SJCRH30 (cell line): Measurements from ENCODE around the gene MIPEP. TPM values are rescaled to one million over a fixed set of nuclear protein-coding genes. Genes with fewer than 3 reads are reported as not detected.
A peak's percentile ranks its signal among the peaks of the same experiment; 100 is the strongest.

Source experiments
- DNase-seq, 2 experiments: peaks; one replicate each; pipeline ENCODE4 v3.0.0-alpha.2; 2015 to 2020
- H3K27ac ChIP-seq: fragments of 250-450 bp; sonication (Bioruptor Pico); 2 replicates; pipeline ENCODE4 v1.5.1; 2020; ENCODE audit warnings: mild to moderate bottlenecking, moderate library complexity
- H3K27me3 ChIP-seq: fragments of 250-450 bp; sonication (Bioruptor Pico); 2 replicates; pipeline ENCODE4 v1.5.1; 2020; ENCODE audit warnings: mild to moderate bottlenecking, moderate library complexity
- H3K36me3 ChIP-seq: fragments of 250-450 bp; sonication (Bioruptor Pico); 2 replicates; pipeline ENCODE4 v1.5.1; 2020; ENCODE audit warnings: mild to moderate bottlenecking, moderate library complexity
- H3K4me1 ChIP-seq: fragments of 250-450 bp; sonication (Bioruptor Pico); 2 replicates; pipeline ENCODE4 v1.5.1; 2020; ENCODE audit warnings: mild to moderate bottlenecking, moderate library complexity
- H3K4me3 ChIP-seq: fragments of 250-450 bp; sonication (Bioruptor Pico); 2 replicates; pipeline ENCODE4 v1.5.1; 2020; ENCODE audit warnings: mild to moderate bottlenecking, moderate library complexity
- H3K9me3 ChIP-seq: fragments of 250-450 bp; sonication (Bioruptor Pico); replicated peaks from 2 replicates; pipeline ENCODE4 v1.5.1; 2020; ENCODE audit warnings: mild to moderate bottlenecking, moderate library complexity
- total RNA-seq: library from RNA; depleted of rRNA; stranded (reverse); fragments of >200 nt; shearing (Covaris generic); gene quantifications from 2 replicates; pipeline ENCODE4 v1.2.3, GENCODE V29; 2014

The MIPEP gene
- total RNA-seq, 1 experiment from 2014 or later = 18.0 TPM

GRCh38 chr13:23731709-23732108 is 157.5 kb downstream of the MIPEP start:
- H3K4me1 ChIP-seq = no peaks in the 10 kb centered on the region
- H3K9me3 ChIP-seq = no peaks in the 10 kb centered on the region
- H3K4me3 ChIP-seq = no peak overlapping the region
- no peaks in the 10 kb centered on the region for H3K36me3 ChIP-seq
- no peak for DNase-seq
- H3K27me3 ChIP-seq = no peaks in the 10 kb centered on the region
- H3K27ac ChIP-seq = no peak overlapping the region

DNA sequence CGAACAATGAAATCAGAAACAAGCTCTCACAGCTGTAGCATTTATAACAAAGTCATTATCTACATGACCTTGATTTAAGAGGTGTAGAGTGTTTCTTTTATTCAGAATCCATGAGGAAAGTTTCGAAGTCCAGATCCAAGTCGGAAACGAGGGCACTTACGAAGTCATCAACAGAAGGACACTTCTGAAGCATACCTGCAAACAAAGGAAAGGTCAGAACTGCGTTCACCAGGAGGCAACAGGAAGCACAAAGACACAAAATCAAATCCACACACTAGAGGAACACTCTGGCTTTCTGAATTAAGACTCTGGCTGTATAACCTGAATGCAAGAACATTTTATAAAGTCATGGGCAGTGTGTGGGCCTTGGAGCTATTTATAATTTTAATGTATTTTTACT is 158.9 kb downstream of the MIPEP start:
- H3K27me3 ChIP-seq = no peaks in the 10 kb centered on the region
- H3K4me3 ChIP-seq = no peak overlapping the region
- no peak for DNase-seq
- no peak overlapping the region for H3K27ac ChIP-seq
- no peaks in the 10 kb centered on the region for H3K4me1 ChIP-seq
- H3K36me3 ChIP-seq = no peaks in the 10 kb centered on the region
- no peaks in the 10 kb centered on the region for H3K9me3 ChIP-seq

- Histone ChIP-seq H3K9me3 (no peaks in the 10 kb centered on the region), H3K4me1 (no peaks in the 10 kb centered on the region), H3K36me3 (no peaks in the 10 kb centered on the region), H3K27me3 (no peaks in the 10 kb centered on the region), H3K27ac (no peak overlapping the region), H3K4me3 (no peak overlapping the region)
- no peak for DNase-seq
Observed at GRCh38 chr13:23729531-23729930, 159.7 kb downstream of the MIPEP start.

GRCh38 chr13:23728807-23729206 is 160.4 kb downstream of the MIPEP start:
- H3K9me3 ChIP-seq = no peaks in the 10 kb centered on the region
- H3K36me3 ChIP-seq = no peaks in the 10 kb centered on the region
- no peak overlapping the region for H3K27ac ChIP-seq
- H3K27me3 ChIP-seq = no peaks in the 10 kb centered on the region
- DNase-seq = no peak
- H3K4me1 ChIP-seq = no peaks in the 10 kb centered on the region
- H3K4me3 ChIP-seq = no peak overlapping the region

- peaks cover 15% of the 10 kb centered on the region for H3K4me1 ChIP-seq
- no peaks in the 10 kb centered on the region for H3K27me3 ChIP-seq
- no peaks in the 10 kb centered on the region for H3K9me3 ChIP-seq
- DNase-seq = no peak
- no peak overlapping the region for H3K27ac ChIP-seq
- no peaks in the 10 kb centered on the region for H3K36me3 ChIP-seq
- no peak overlapping the region for H3K4me3 ChIP-seq
Observed at GRCh38 chr13:23725922-23726321, 163.3 kb downstream of the MIPEP start.

DNA sequence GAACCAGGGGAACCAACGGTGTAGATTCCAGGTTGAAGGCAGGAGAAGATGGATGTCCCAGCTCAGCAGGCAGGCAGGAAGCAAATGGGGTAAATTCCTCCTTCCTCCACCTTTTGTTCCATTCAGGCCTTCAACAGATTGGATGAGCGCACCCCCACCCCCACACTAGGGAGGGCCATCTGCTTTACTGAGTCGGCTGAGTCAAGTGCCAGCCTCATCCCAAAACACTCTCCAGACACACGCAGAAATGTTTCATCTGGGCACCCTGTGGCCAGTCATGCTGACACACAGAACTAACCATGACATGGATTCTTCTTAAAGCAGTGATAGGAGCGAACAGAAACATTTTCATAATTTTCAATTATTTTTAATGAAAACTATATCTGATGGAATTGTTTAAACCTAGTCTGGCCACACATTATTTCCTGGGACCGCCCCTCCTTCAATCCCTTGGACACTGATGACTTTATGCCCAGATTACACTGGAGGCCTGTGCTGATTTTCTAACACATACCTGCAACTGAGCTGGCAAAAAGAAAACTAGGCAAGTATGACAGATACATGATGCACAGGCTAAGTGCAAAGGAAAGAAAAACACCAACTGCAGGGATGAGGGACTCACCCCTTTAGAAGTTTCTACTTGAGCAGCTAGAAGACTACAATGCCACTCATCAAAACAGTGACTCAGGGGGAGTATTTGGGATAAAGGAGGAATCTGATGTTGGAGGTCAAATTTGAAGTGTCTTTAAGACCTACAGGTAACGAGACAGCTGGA is 164.8 kb downstream of the MIPEP start:
- no peak overlapping the region; the same call in 1 of the 2 replicates for H3K27ac ChIP-seq
- H3K4me1 ChIP-seq = peaks cover 15% of the 10 kb centered on the region
- no peak for DNase-seq
- no peaks in the 10 kb centered on the region for H3K36me3 ChIP-seq
- no peaks in the 10 kb centered on the region for H3K27me3 ChIP-seq
- H3K9me3 ChIP-seq = no peaks in the 10 kb centered on the region
- H3K4me3 ChIP-seq = no peak overlapping the region

DNA sequence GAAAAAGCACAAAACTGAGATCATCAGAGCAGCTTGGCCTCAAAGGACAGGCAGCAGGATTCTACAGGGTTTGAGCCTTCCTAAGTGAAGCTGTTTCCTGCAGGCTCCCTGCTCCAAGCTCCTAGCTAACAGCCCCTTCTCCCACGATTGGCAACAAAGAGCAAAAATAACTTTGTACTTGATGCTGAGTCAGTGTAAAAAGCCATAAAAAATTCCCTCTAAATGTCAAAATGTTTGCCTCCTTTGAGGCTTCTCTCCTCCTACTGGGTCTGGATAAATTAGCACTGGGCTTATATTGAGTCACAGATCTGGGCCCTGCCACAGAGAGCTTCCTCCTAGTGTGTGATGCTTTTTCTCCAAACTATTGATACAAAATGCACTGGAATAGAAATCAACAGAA is 165.7 kb downstream of the MIPEP start:
- H3K36me3 ChIP-seq = no peaks in the 10 kb centered on the region
- no peak overlapping the region for H3K4me3 ChIP-seq
- no peaks in the 10 kb centered on the region for H3K9me3 ChIP-seq
- peaks cover 15% of the 10 kb centered on the region for H3K4me1 ChIP-seq
- no peaks in the 10 kb centered on the region for H3K27me3 ChIP-seq
- no peak for DNase-seq
- H3K27ac ChIP-seq = peak overlapping the region; percentile 60; the same call in 1 of the 2 replicates

GRCh38 chr13:23722726-23723453 is 166.3 kb downstream of the MIPEP start:
- Histone ChIP-seq H3K9me3 (no peaks in the 10 kb centered on the region), H3K27ac (peak overlapping the region; percentile 60), H3K4me3 (no peak overlapping the region), H3K27me3 (no peaks in the 10 kb centered on the region), H3K36me3 (no peaks in the 10 kb centered on the region), H3K4me1 (peaks cover 15% of the 10 kb centered on the region)
- peak; percentile 49 to 77 for DNase-seq

- Histone ChIP-seq H3K9me3 (no peaks in the 10 kb centered on the region), H3K4me1 (peaks cover 15% of the 10 kb centered on the region), H3K27me3 (no peaks in the 10 kb centered on the region), H3K27ac (no peak overlapping the region), H3K4me3 (no peak overlapping the region), H3K36me3 (no peaks in the 10 kb centered on the region)
- DNase-seq = no peak
Observed at GRCh38 chr13:23718996-23719395, 170.2 kb downstream of the MIPEP start.

GRCh38 chr13:23716401-23716800 is 172.8 kb downstream of the MIPEP start:
- H3K36me3 ChIP-seq = no peaks in the 10 kb centered on the region
- no peaks in the 10 kb centered on the region for H3K4me1 ChIP-seq
- no peaks in the 10 kb centered on the region for H3K27me3 ChIP-seq
- no peak overlapping the region for H3K27ac ChIP-seq
- H3K9me3 ChIP-seq = no peaks in the 10 kb centered on the region; the same call in 1 of the 2 replicates
- no peak for DNase-seq
- no peak overlapping the region for H3K4me3 ChIP-seq

- Histone ChIP-seq H3K36me3 (no peaks in the 10 kb centered on the region), H3K4me3 (no peak overlapping the region), H3K27me3 (no peaks in the 10 kb centered on the region), H3K4me1 (no peaks in the 10 kb centered on the region), H3K27ac (no peak overlapping the region), H3K9me3 (no peaks in the 10 kb centered on the region; the same call in 1 of the 2 replicates)
- peak; percentile 50 to 61 for DNase-seq
Observed at GRCh38 chr13:23715762-23716235, 173.4 kb downstream of the MIPEP start.

DNA sequence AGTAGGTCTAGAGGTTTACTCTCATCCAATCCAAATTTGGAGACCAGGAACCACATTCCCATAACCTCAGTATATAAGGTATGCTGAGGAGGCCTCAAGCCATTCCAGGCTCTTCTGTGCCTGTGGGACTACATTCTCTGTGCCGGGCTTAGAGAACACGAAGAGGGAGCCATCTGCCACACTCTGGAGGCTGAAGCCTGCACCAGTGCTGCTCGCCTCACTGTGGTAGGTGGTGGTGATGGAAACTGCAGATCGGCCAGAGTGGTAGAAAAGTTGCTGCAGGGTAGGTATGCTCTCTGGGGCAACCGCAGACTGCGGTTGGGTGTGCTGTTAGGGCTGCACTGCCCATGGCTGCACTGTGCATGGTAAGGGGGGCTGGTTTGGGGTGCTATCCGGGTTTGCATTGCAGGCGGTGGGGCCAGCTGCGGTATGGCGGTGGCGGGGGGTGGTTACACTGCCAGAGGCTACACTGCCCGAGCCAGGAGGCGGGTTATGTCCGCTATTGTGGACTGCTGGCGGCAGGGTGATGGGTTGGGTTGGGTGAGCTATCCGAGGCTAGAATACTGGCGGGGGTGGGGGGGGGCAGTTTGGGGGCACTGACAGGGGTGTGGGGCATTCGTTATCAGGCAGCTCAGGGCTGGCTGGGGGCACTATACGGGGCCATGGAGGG is 174.0 kb downstream of the MIPEP start:
- DNase-seq = no peak
- H3K27me3 ChIP-seq = no peaks in the 10 kb centered on the region
- no peaks in the 10 kb centered on the region for H3K36me3 ChIP-seq
- H3K27ac ChIP-seq = no peak overlapping the region
- H3K4me3 ChIP-seq = no peak overlapping the region
- no peaks in the 10 kb centered on the region; the same call in 1 of the 2 replicates for H3K9me3 ChIP-seq
- no peaks in the 10 kb centered on the region for H3K4me1 ChIP-seq

- no peak overlapping the region for H3K4me3 ChIP-seq
- no peak for DNase-seq
- H3K9me3 ChIP-seq = no peaks in the 10 kb centered on the region; the same call in 1 of the 2 replicates
- H3K36me3 ChIP-seq = no peaks in the 10 kb centered on the region
- H3K27me3 ChIP-seq = no peaks in the 10 kb centered on the region
- H3K27ac ChIP-seq = no peak overlapping the region
- H3K4me1 ChIP-seq = no peaks in the 10 kb centered on the region
Observed at GRCh38 chr13:23714672-23715071, 174.5 kb downstream of the MIPEP start.

DNA sequence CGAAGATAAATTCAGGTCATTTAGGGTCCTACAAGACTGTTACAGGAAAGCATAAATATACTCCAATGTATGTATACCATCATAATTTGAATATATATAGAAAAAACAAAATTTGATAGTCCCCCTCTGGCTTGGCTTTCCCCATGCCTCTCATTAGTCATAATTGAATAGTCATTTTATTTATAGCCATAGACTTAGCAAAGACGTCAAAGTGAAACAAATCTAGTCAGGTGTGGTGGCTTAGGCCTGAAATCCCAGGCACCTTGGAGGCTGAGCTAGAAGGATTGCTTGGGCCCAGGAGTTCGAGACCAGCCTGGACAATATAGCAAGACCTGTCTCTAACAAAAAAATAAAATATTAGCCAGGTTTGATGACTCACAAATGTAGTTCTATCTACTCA is 177.8 kb downstream of the MIPEP start:
- H3K27me3 ChIP-seq = no peaks in the 10 kb centered on the region
- H3K4me1 ChIP-seq = no peaks in the 10 kb centered on the region
- no peak overlapping the region for H3K4me3 ChIP-seq
- H3K27ac ChIP-seq = no peak overlapping the region
- H3K36me3 ChIP-seq = no peaks in the 10 kb centered on the region
- DNase-seq = no peak
- no peaks in the 10 kb centered on the region; the same call in 1 of the 2 replicates for H3K9me3 ChIP-seq

DNA sequence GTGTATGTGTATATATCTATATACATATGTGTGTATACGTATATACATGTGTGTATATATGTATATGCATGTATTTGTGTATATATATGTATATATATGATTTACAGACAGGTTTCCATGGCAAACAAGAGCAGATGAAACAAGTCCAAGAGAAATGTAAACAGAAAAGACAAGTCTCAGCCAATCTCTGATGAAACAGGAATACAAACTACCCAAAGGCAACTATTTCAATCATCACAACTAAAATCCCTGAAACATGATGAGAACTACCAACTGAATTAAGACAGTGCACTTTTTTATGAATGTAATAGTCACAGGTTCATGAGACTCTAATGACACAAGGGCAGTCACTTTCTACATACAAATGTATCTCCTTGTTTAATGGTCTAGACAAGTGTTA is 178.8 kb downstream of the MIPEP start:
- Histone ChIP-seq H3K4me1 (no peaks in the 10 kb centered on the region), H3K9me3 (no peaks in the 10 kb centered on the region; the same call in 1 of the 2 replicates), H3K4me3 (no peak overlapping the region), H3K27ac (no peak overlapping the region), H3K36me3 (no peaks in the 10 kb centered on the region), H3K27me3 (no peaks in the 10 kb centered on the region)
- DNase-seq = no peak
